Activated T-cell treated with anti-CD3 and anti-CD28 coated beads, Interleukin-2, amount 50 U/mL, for 4 hours (primary cell): ENCODE measurements around the gene RELN. TPM values are rescaled to one million over a fixed set of nuclear protein-coding genes. Genes with fewer than 3 reads are reported as not detected.

Experiments used
- ATAC-seq, 2 donors: fragments of 200-7000 bp; cut with Tn5 transposase; one replicate each; pipeline ENCODE4 v1.10.0; 2021
- DNase-seq: peaks from one replicate; pipeline ENCODE4 v3.0.0-alpha.2; 2020
- H3K27me3 Mint-ChIP-seq: one replicate; pipeline ENCODE4 v1.8.0; 2021; ENCODE audit warnings: low read depth, mixed read lengths
- H3K36me3 Mint-ChIP-seq: one replicate; pipeline ENCODE4 v1.8.0; 2022; ENCODE audit warnings: mixed read lengths; ENCODE audit not compliant: insufficient read depth
- H3K4me1 Mint-ChIP-seq: one replicate; pipeline ENCODE4 v1.8.0; 2021; ENCODE audit warnings: low read depth, mixed read lengths
- H3K4me3 Mint-ChIP-seq: one replicate; pipeline ENCODE4 v1.8.0; 2021; ENCODE audit warnings: mild to moderate bottlenecking, moderate library complexity, mixed read lengths
- H3K9me3 Mint-ChIP-seq: one replicate; pipeline ENCODE4 v1.8.0; 2021; ENCODE audit warnings: mixed read lengths
- total RNA-seq, 3 donors: library from RNA; stranded (reverse); gene quantifications; one replicate each; pipeline ENCODE4 v1.2.1, GENCODE V29; 2021

The RELN gene
- total RNA-seq, 3 donors from 2014 or later = 0.15 to 0.24 (median 0.22) TPM

- DNase-seq (no peak), ATAC-seq (no peak)
- H3K9me3 Mint-ChIP-seq = no peaks in the 10 kb centered on the region
- no peaks in the 10 kb centered on the region for H3K36me3 Mint-ChIP-seq
- H3K4me3 Mint-ChIP-seq = no peak overlapping the region
- no peaks in the 10 kb centered on the region for H3K4me1 Mint-ChIP-seq
- H3K27me3 Mint-ChIP-seq = peaks cover 7% of the 10 kb centered on the region
These were observed 222.8 kb downstream of the RELN start for GRCh38 chr7:103766660-103767059.

- ATAC-seq = no peak
- Mint-ChIP-seq H3K27me3 (peaks cover 5% of the 10 kb centered on the region), H3K4me1 (no peaks in the 10 kb centered on the region), H3K36me3 (no peaks in the 10 kb centered on the region), H3K4me3 (no peak overlapping the region), H3K9me3 (no peaks in the 10 kb centered on the region)
- no peak for DNase-seq
These were observed 223.6 kb downstream of the RELN start for GRCh38 chr7:103765901-103766300.

GRCh38 chr7:103764901-103765300 is 224.6 kb downstream of the RELN start:
- H3K36me3 Mint-ChIP-seq = no peaks in the 10 kb centered on the region
- ATAC-seq = no peak
- H3K4me3 Mint-ChIP-seq = no peak overlapping the region
- H3K4me1 Mint-ChIP-seq = no peaks in the 10 kb centered on the region
- no peaks in the 10 kb centered on the region for H3K9me3 Mint-ChIP-seq
- DNase-seq = no peak
- peaks cover 5% of the 10 kb centered on the region for H3K27me3 Mint-ChIP-seq

GRCh38 chr7:103762877-103763276 is 226.6 kb downstream of the RELN start:
- ATAC-seq (no peak), DNase-seq (no peak)
- Mint-ChIP-seq H3K9me3 (no peaks in the 10 kb centered on the region), H3K36me3 (no peaks in the 10 kb centered on the region), H3K27me3 (peaks cover 5% of the 10 kb centered on the region), H3K4me1 (no peaks in the 10 kb centered on the region), H3K4me3 (no peak overlapping the region)

- Mint-ChIP-seq H3K4me1 (no peaks in the 10 kb centered on the region), H3K36me3 (no peaks in the 10 kb centered on the region), H3K27me3 (peaks cover 5% of the 10 kb centered on the region), H3K4me3 (no peak overlapping the region), H3K9me3 (no peaks in the 10 kb centered on the region)
- ATAC-seq (no peak), DNase-seq (no peak)
These were observed 227.2 kb downstream of the RELN start for GRCh38 chr7:103762065-103762760.

GRCh38 chr7:103752995-103753394 is 236.5 kb downstream of the RELN start:
- Mint-ChIP-seq H3K9me3 (no peaks in the 10 kb centered on the region), H3K4me1 (no peaks in the 10 kb centered on the region), H3K36me3 (no peaks in the 10 kb centered on the region), H3K4me3 (no peak overlapping the region), H3K27me3 (no peaks in the 10 kb centered on the region)
- no peak for DNase-seq
- ATAC-seq = no peak

- Mint-ChIP-seq H3K9me3 (no peaks in the 10 kb centered on the region), H3K4me3 (no peak overlapping the region), H3K36me3 (no peaks in the 10 kb centered on the region), H3K4me1 (no peaks in the 10 kb centered on the region), H3K27me3 (no peaks in the 10 kb centered on the region)
- ATAC-seq (no peak), DNase-seq (no peak)
These were observed 238.1 kb downstream of the RELN start for GRCh38 chr7:103751311-103751880.

GRCh38 chr7:103748680-103749079 is 240.8 kb downstream of the RELN start:
- Mint-ChIP-seq H3K4me3 (no peak overlapping the region), H3K27me3 (no peaks in the 10 kb centered on the region), H3K9me3 (no peaks in the 10 kb centered on the region)

GRCh38 chr7:103735377-103735776 is 254.1 kb downstream of the RELN start:
- DNase-seq (no peak), ATAC-seq (no peak)
- Mint-ChIP-seq H3K27me3 (no peaks in the 10 kb centered on the region), H3K9me3 (no peaks in the 10 kb centered on the region), H3K4me3 (no peak overlapping the region), H3K4me1 (no peaks in the 10 kb centered on the region), H3K36me3 (no peaks in the 10 kb centered on the region)

More at GRCh38 chr7:103748680-103749079, 240.8 kb downstream of the RELN start:
- ATAC-seq = no peak
- no peak for DNase-seq
- H3K4me1 Mint-ChIP-seq = no peaks in the 10 kb centered on the region
- no peaks in the 10 kb centered on the region for H3K36me3 Mint-ChIP-seq

- DNase-seq = no peak
- Mint-ChIP-seq H3K27me3 (no peaks in the 10 kb centered on the region), H3K9me3 (no peaks in the 10 kb centered on the region), H3K4me3 (no peak overlapping the region), H3K36me3 (no peaks in the 10 kb centered on the region), H3K4me1 (no peaks in the 10 kb centered on the region)
- no peak for ATAC-seq
These were observed 258.3 kb downstream of the RELN start for GRCh38 chr7:103731169-103731568.

- Mint-ChIP-seq H3K4me1 (no peaks in the 10 kb centered on the region), H3K27me3 (no peaks in the 10 kb centered on the region), H3K9me3 (no peaks in the 10 kb centered on the region), H3K4me3 (no peak overlapping the region), H3K36me3 (no peaks in the 10 kb centered on the region)
- DNase-seq (no peak), ATAC-seq (no peak)
These were observed 260.4 kb downstream of the RELN start for GRCh38 chr7:103729026-103729425.

GRCh38 chr7:103727982-103728610 is 261.4 kb downstream of the RELN start:
- Mint-ChIP-seq H3K4me3 (no peak overlapping the region), H3K4me1 (no peaks in the 10 kb centered on the region), H3K9me3 (no peaks in the 10 kb centered on the region), H3K27me3 (no peaks in the 10 kb centered on the region), H3K36me3 (no peaks in the 10 kb centered on the region)
- DNase-seq (no peak), ATAC-seq (no peak)

GRCh38 chr7:103719070-103719469 is 270.4 kb downstream of the RELN start:
- Mint-ChIP-seq H3K36me3 (no peaks in the 10 kb centered on the region), H3K4me3 (no peak overlapping the region), H3K9me3 (no peaks in the 10 kb centered on the region), H3K4me1 (no peaks in the 10 kb centered on the region), H3K27me3 (peaks cover 2% of the 10 kb centered on the region)
- DNase-seq = no peak
- ATAC-seq = no peak

- DNase-seq (no peak), ATAC-seq (no peak)
- no peaks in the 10 kb centered on the region for H3K9me3 Mint-ChIP-seq
- H3K4me1 Mint-ChIP-seq = no peaks in the 10 kb centered on the region
- no peaks in the 10 kb centered on the region for H3K36me3 Mint-ChIP-seq
- H3K4me3 Mint-ChIP-seq = no peak overlapping the region
- H3K27me3 Mint-ChIP-seq = peaks cover 2% of the 10 kb centered on the region
These were observed 270.9 kb downstream of the RELN start for GRCh38 chr7:103718482-103719061.

GRCh38 chr7:103717574-103717973 is 271.9 kb downstream of the RELN start:
- H3K4me3 Mint-ChIP-seq = no peak overlapping the region
- no peaks in the 10 kb centered on the region for H3K9me3 Mint-ChIP-seq

More at GRCh38 chr7:103717574-103717973, 271.9 kb downstream of the RELN start:
- Mint-ChIP-seq H3K27me3 (peaks cover 2% of the 10 kb centered on the region), H3K36me3 (no peaks in the 10 kb centered on the region), H3K4me1 (no peaks in the 10 kb centered on the region)
- no peak for DNase-seq
- no peak for ATAC-seq
